Measurements from ENCODE around the gene TNS3.
A peak's percentile ranks its signal among the peaks of the same experiment; 100 is the strongest.
"Not testable (repeated sequence)": the region's sequence is repeated elsewhere in the genome, so short reads cannot be mapped to it uniquely, and the experiment has no call there.

Gene TNS3

GRCh38 chr7:47264021-47264651, 317.8 kb downstream of the TNS3 start:
- no peak for DNase-seq

DNA sequence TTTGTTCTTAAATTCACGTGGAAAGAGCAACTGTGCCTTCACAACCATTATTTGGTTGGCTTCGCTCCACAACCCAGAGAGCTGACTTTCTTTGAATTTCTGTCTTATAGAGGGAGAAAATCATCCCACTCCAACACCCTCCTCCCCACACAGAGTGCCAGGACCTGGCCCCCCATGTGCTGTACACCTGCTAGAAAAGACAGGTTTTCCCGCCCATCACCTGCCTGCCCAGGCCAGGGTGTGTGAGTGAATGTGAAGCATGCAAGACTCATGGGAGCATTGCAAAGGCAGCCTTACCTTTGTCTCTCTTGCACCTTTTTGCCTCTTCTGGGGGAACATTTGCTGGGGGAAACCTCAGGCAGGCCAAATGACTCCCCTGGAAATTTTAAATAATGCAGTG, 319.0 kb downstream of the TNS3 start:
- no peak for DNase-seq

DNA sequence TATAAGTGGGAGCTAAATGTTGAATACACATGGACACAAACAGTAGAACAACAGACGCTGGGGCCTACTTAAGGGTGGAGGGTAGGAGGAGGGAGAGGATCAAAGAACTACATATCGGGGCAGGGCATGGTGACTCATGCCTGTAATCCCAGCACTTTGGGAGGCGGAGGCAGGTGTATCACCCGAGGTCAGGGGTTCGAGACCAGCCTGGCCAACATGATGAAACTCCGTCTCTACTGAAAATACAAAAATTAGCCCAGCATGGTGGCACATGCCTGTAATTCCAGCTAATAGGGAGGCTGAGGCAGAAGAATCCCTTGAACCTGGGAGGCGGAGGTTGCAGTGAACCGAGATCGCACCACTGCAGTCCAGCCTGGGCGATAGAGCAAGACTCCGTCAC, 319.8 kb downstream of the TNS3 start:
- not testable (repeated sequence) for DNase-seq

DNA sequence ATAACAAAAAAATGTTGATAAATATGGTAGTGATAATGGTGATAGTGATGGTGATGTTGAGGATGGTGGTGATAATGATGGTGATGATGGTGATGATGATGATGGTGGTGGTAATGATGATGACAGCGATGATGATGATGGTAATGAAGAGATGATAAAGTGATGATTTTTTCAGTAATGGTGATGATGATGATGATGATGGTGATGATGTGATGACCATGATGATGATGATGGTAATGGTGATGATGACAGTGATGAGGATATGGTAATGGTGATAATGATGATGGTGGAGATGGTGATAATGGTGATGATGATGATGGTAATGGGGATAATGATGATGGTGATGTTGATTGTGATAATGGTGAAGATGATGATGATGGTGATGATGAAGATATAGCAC, 321.6 kb downstream of the TNS3 start:
- no peak for DNase-seq

GRCh38 chr7:47259682-47260081, 322.2 kb downstream of the TNS3 start:
- DNase-seq = no peak

- no peak for DNase-seq
Measured at GRCh38 chr7:47258798-47259197, 323.1 kb downstream of the TNS3 start.

DNA sequence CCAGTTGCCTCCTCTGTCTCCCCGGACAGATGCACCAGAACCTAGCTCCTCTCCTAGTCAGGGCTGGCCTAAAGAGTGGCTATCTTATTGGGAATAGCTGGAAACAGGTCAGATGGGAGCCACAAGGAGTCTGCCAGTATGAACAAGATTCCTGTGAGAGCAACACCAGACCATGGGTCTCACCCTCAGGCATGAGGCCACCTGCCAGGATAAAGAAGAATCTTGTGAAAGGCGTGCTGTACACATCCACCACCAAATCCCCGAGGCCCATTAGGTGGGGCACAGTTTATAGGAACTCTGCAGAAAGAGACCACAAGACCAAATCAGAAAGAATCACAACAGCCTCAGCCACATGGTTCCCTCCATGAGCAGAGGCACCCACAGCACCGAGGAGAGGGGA, 325.9 kb downstream of the TNS3 start:
- no peak for DNase-seq

- no peak for DNase-seq
Measured at GRCh38 chr7:47255441-47255840, 326.5 kb downstream of the TNS3 start.

DNA sequence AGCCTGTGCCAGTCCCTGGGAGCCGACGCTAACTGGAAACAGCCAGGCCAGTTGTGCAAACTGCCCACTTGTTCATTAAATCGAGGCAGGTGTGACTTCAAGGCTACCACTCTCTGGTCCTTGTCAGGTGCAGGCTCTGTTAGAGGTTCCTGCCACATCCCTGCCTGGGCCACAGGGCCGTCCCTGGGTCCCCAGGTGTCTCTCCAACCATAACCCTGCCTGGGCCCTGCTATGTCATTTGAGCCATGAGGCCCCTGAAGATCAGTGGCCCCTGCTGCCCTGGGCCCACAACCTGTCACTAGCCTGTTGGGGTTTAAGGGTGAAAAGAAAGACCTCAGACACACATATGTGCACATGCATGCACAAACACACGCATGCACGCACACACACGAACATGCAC, 326.9 kb downstream of the TNS3 start:
- DNase-seq = no peak

DNA sequence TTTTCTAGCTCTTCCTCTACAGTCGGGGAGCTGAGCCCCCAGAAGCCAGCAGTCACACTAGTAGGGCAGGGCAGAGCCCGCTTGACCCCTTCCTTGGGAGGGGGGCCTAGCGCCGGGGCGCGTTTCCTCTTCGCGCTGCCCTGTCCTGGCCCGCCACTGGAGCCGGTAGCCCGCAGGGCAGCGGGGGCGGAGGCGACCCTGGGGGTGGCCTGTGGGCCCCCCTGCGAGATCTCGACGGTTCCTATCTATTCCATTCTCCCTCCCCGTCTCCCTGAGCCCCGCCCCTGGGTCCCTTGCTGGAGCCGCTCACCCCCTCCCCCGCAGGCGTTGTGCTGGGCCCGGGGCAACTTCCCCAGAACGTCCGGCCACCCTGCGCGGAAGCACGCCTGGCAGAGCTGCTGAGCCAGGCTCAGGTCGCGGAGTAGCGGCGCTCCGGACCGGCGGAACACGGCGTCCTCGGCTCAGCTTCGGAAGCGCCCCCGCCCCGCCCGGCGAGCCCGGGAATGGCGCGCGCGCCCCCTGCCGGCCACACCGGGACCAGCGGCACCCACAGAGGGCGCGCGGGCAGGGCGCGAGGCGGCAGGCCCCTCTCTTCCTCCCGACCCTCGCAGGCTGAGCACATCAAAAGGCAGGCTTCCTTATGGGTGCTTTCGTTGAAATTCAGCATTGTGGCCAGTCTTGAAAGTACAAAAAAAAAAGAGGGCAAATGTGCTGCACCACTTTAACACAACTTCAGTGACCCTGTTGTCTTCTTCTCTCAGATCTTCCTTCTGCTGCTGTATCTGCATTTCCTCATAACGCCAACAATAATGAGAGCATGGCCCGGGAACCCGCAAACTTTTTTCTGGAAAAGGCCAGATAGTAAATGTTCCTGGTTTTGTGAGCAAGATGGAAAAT, 327.6 kb downstream of the TNS3 start:
- peak; percentile 2 for DNase-seq

DNA sequence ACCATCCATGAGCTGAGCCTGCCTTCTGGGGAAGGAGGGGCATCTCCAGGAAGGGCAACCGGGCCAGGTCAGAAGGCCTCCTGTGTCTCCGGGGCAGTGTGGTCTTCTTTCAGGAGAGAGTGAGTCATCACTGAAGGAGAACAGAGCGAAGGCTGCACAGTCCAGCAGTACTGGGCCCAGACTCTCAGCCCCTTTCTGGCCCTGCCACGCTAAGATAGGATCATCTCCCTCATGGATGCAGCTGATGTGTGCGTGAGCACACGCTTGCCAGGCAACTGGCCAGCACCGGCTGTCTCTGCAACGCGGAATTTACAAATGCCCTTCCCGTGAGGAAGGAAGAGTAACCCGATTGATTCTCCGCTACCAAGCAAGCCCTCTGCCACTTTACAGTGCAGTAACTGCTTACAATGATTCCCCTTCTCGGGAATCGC, 328.2 kb downstream of the TNS3 start:
- no peak for DNase-seq

- DNase-seq = no peak
Measured at GRCh38 chr7:47252675-47253074, 329.2 kb downstream of the TNS3 start.

GRCh38 chr7:47249361-47249760, 332.6 kb downstream of the TNS3 start:
- no peak for DNase-seq

GRCh38 chr7:47248797-47249196, 333.1 kb downstream of the TNS3 start:
- no peak for DNase-seq

DNA sequence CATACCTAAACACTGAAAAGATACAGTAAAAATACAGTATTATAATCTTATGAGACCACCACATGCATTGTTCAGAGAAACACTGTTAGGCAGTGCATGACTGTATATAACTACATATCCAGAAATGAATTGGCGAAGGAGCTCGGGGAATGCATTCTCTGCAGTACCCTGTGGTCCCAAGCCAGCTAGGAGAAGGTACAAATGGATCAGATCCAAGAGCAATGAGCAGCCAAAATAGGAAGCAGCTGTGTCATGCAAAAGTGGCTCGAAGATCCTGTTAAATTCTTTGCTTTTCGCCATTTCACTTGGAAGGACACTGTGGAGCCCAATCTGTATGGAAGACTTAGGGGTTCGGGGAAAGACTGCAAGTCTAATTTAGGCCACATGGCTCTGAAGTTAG, 334.8 kb downstream of the TNS3 start:
- no peak for DNase-seq

GRCh38 chr7:47244692-47245091, 337.2 kb downstream of the TNS3 start:
- no peak for DNase-seq

GRCh38 chr7:47241112-47242065, 340.5 kb downstream of the TNS3 start:
- DNase-seq = no peak

DNA sequence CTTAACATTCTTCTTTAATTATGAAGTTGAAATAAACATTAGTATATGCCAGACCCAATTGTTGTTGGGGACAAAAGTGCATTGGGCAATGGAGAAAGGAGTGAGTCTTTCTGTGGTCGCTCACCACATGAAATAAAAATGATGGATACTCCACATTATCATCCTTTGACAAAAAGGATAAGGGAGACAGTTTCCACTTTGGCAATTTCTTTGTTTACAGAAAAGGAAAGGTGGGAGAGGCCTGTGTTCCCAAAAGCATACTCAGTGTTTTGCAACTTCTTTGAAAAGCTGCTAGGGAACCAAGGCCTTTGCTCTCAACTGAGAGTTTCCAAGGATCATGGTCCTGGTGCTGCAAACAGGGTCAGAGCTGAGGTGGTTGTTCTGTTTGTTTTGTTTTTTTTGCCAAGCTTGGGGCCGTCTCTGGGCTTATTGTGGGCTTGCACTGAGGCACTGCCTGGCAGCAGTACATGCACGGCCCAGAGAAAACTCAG, 341.9 kb downstream of the TNS3 start:
- DNase-seq = no peak

- no peak for DNase-seq
Measured at GRCh38 chr7:47239034-47239433, 342.9 kb downstream of the TNS3 start.

GRCh38 chr7:47236480-47237129, 345.3 kb downstream of the TNS3 start:
- DNase-seq = no peak

- DNase-seq = no peak
Measured at GRCh38 chr7:47233996-47234395, 347.9 kb downstream of the TNS3 start.

DNA sequence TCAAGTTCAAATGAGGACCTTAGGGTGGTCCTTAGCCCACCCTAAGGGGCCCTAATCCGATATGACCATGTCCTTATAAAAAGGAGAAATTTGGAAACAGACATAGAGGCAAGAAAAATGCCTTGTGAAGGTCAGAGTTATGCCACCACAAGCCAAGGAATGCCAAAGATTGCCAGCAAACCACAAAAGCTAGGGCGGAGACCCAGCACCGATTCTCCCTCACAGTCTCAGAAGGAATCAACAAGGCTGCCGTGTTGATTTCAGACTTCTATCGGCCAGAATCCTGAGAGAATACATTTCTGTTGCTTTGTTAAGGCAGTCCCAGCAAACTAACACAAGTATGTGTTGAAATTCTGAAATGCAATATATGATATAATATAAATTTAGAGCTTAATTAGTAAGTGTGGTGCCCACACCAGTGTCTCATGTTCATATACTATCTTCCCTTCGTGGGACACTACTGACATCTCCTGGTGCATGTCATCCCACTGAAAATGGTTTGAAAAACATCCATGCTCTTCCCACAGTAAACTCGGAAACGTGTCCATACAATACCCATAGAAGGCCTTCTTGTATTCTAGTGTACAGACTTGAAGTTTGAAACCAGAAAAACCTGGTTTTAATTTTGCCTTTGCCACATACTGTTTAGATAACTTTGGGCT, 349.0 kb downstream of the TNS3 start:
- DNase-seq = no peak
